Left lung (tissue), 10 donors: ENCODE data around the gene RPTOR. TPM values are rescaled to one million over a fixed set of nuclear protein-coding genes. Genes with fewer than 3 reads are reported as not detected.
"Not testable (repeated sequence)": the region's sequence is repeated elsewhere in the genome, so short reads cannot be mapped to it uniquely, and the experiment has no call there.

Experiments used
- ATAC-seq: fragments of 200-7000 bp; cut with Tn5 transposase; one replicate; pipeline ENCODE4 v1.9.1; 2020; ENCODE audit warnings: moderate library complexity
- DNase-seq, 4 donors: peaks; one replicate each; pipeline ENCODE4 v3.0.0-alpha.2; 2013 to 2020
- H3K27ac ChIP-seq, 2 donors: fragments of 200-600 bp; sonication (generic) in 1 of 2; one replicate each; pipeline versions ENCODE4 v1.5.0 to v1.8.0; 2020 to 2021
- H3K27me3 ChIP-seq, 2 donors: fragments of 200-600 bp; sonication (generic) in 1 of 2; one replicate each; pipeline versions ENCODE4 v1.5.0 to v1.8.0; 2020 to 2021
- H3K36me3 ChIP-seq, 2 donors: fragments of 200-600 bp; sonication (generic) in 1 of 2; one replicate each; pipeline versions ENCODE4 v1.5.0 to v1.8.0; 2020 to 2021
- H3K4me1 ChIP-seq, 2 donors: fragments of 200-600 bp; one replicate each; pipeline ENCODE4 v1.8.0; 2021
- H3K4me3 ChIP-seq, 2 donors: fragments of 200-600 bp; sonication (generic) in 1 of 2; one replicate each; pipeline versions ENCODE4 v1.5.0 to v1.8.0; 2020 to 2021; ENCODE audit warnings: mild to moderate bottlenecking in 1 of 2
- H3K9me3 ChIP-seq, 2 donors: fragments of 200-600 bp; sonication (generic) in 1 of 2; one replicate each; pipeline versions ENCODE4 v1.5.0 to v1.8.0; 2020 to 2021
- intact Hi-C, 2 donors: fragments of 100-400 bp; cut with DNase I; formaldehyde crosslinking; loops; one replicate each; pipeline versions ENCODE4 v1.11.2 to v1.14.2; 2022
- polyA plus RNA-seq, 6 donors: library from polyadenylated mRNA; unstranded; fragments of 120-200 nt; gene quantifications; one replicate each; pipeline ENCODE4 v1.2.1, GENCODE V29; 2013; ENCODE audit not compliant: insufficient read length in 6 of 6
- total RNA-seq, 2 donors: library from RNA; stranded (reverse); fragmentation: NEBNext Ultra II Directional; extraction: Animal tissue kit (Norgen Biotek cat#: 25700); gene quantifications; one replicate each; pipeline ENCODE4 v1.2.1, GENCODE V29; 2021
- TF ChIP-seq, protein P1 (sequence below), 2 donors: fragments of 200-600 bp; sonication (generic) in 1 of 2; IDR thresholded peaks; one replicate each; pipeline versions ENCODE4 v1.5.0 to v1.8.0; 2021; ENCODE audit warnings: antibody characterized with exemption in 2 of 2
- donor health status: DM: no; HTN: yes; CAD: no.
- donor health status: DM: no; HTN: no; CAD: no.

Gene RPTOR
- total and polyA plus RNA-seq, 8 donors, result 14.2 to 39.2 (median 20.7) TPM

DNA sequence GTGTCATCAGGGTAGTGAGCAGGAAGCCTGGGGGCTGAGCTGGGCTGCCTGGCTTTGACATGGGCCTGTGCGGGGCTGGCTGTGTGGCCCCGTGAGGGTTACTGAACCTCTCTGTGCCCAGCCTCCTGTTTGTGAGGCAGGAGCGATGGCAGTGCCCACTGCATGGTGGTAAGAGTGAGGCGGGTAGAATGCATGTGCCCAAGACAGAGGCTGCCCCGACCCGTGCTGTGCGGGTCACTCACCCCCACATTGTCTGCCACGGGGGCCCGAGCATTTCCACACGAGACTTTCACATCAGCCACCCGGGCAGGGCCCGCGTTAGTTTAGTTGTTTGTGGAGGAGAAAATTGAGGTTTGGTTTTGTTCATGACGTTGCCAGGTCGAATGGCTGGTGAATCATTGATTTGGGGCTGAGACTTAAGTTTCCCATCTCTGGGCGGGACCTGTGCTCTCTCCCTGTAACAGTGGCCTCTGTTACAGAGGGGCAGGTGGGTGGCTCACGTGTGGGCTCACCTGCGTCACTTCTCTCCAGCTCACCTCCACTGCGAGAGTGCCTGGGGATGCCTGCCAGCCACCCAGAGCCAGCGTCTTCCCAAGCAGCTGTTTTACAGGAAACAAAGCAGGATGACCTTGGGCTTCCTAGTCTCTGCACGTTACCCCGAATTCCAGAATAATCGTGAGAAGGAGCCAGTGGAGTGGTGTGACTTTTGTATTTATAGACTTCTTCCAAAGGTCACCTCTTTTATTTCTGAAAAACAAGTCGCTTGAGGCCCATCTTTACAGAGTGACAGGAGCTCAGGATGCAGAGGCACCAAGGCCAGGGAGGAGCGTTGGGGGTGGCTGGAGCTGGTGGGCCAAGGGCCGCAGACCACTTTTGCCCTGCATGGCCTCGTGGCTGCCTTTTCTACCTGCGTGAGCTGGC is 150.6 kb downstream of the RPTOR start:
- H3K4me3 ChIP-seq, result no peak overlapping the region
- H3K27ac ChIP-seq, result no peak overlapping the region
- TF ChIP-seq, protein P1, sequence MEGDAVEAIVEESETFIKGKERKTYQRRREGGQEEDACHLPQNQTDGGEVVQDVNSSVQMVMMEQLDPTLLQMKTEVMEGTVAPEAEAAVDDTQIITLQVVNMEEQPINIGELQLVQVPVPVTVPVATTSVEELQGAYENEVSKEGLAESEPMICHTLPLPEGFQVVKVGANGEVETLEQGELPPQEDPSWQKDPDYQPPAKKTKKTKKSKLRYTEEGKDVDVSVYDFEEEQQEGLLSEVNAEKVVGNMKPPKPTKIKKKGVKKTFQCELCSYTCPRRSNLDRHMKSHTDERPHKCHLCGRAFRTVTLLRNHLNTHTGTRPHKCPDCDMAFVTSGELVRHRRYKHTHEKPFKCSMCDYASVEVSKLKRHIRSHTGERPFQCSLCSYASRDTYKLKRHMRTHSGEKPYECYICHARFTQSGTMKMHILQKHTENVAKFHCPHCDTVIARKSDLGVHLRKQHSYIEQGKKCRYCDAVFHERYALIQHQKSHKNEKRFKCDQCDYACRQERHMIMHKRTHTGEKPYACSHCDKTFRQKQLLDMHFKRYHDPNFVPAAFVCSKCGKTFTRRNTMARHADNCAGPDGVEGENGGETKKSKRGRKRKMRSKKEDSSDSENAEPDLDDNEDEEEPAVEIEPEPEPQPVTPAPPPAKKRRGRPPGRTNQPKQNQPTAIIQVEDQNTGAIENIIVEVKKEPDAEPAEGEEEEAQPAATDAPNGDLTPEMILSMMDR (IDR thresholded peaks at IDR 0.05), result no peak
- H3K9me3 ChIP-seq, result no peaks in the 10 kb centered on the region
- H3K4me1 ChIP-seq, result no peaks in the 10 kb centered on the region
- DNase-seq (no peak), ATAC-seq (no peak)
- H3K27me3 ChIP-seq, result no peaks in the 10 kb centered on the region
- H3K36me3 ChIP-seq, result no peaks in the 10 kb centered on the region
- intact Hi-C loops, result no loop called here

DNA sequence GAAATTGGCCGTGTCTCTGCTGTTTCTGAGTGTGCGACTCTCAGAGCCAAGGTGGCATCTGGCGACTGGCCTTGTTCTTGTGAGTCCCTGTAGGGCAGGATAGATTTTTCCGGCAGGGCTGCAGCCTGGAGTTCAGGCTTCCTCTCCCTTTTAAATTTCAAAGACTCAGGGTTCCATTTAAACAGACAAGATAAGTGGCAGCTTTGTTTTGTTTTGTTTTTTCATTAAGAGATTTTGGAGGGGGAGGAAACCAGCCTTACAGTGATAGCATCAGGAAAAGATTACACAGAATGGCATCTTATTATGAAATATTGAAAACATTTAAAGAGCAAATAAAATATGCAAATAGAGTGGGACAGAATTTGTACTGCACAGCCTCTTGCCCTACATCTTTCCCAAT is 151.3 kb downstream of the RPTOR start:
- DNase-seq (no peak), ATAC-seq (no peak)
- H3K27ac ChIP-seq, result no peak overlapping the region
- TF ChIP-seq, protein P1 (IDR thresholded peaks at IDR 0.05), result no peak
- no peaks in the 10 kb centered on the region for H3K9me3 ChIP-seq
- intact Hi-C loops, result no loop called here
- H3K4me1 ChIP-seq, result no peaks in the 10 kb centered on the region
- no peaks in the 10 kb centered on the region for H3K27me3 ChIP-seq
- no peak overlapping the region for H3K4me3 ChIP-seq
- H3K36me3 ChIP-seq, result no peaks in the 10 kb centered on the region

DNA sequence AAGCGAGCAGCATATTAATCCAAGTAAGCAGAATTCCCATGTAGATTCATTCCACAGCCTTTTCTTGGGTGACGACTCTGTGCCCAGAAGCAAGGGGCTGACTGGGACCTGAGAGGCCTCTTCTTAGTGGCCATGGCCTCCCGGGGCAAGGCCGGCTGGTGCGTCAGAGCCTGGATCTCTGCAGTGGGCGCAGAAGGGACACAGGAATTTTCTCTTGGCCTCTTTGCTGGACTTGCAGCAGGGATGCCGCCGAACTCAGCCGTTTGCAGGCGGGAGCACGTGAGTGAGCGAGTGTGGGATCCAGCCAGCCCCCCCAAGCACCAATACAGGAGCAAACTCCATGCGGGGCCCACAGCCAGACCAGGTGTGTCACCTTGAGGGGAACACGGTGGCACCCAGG is 151.8 kb downstream of the RPTOR start:
- no peaks in the 10 kb centered on the region for H3K4me1 ChIP-seq
- no peaks in the 10 kb centered on the region for H3K36me3 ChIP-seq
- H3K27me3 ChIP-seq, result no peaks in the 10 kb centered on the region
- no peak for ATAC-seq
- H3K4me3 ChIP-seq, result no peak overlapping the region
- intact Hi-C loops, result no loop called here
- TF ChIP-seq, protein P1 (IDR thresholded peaks at IDR 0.05), result no peak
- no peaks in the 10 kb centered on the region for H3K9me3 ChIP-seq
- no peak for DNase-seq
- H3K27ac ChIP-seq, result no peak overlapping the region

DNA sequence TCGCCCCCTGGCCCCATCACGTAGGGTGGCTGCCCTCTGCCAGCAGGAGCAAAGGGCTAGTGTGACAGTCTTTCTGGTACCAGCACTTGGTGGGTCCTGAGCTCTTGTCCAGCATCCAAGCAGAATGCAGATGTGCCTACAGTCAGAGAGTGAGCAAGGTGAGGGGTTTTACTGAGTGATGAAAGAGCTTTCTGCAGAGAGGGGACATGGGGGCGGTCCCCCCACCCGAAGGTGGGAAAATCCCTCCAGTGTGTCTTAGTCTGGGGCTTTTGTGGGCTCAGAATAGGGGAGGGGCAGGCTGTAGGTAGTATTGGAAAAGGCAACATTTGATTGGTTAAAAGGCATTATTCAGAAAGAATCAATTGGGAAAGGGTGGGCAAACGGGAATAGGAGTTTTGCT is 152.3 kb downstream of the RPTOR start:
- TF ChIP-seq, protein P1 (IDR thresholded peaks at IDR 0.05), result no peak
- intact Hi-C loops, result no loop called here
- H3K36me3 ChIP-seq, result no peaks in the 10 kb centered on the region

DNA sequence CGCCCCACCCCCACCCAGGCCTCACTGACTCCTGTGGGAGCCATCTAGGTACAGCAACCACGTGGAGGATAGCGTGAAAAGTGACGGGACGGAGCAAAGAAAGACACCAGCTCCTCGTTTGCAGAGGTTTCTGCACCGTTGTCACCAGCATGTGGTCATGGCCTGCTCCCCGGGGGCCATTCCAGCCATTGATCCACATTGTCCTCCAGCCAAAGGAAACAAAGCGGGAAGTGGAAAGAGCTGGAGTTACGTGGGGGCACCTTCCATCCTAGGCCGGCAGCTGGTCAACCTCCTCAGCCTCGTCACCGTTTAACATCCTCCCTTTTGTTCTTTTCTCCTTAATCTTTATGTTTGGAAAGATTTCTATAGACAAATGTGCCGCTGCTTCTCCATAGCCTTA is 153.7 kb downstream of the RPTOR start:
- DNase-seq (no peak), ATAC-seq (no peak)
- TF ChIP-seq, protein P1 (IDR thresholded peaks at IDR 0.05), result no peak
- Histone ChIP-seq H3K27me3 (no peaks in the 10 kb centered on the region), H3K36me3 (no peaks in the 10 kb centered on the region), H3K4me1 (no peaks in the 10 kb centered on the region), H3K9me3 (no peaks in the 10 kb centered on the region), H3K4me3 (no peak overlapping the region), H3K27ac (no peak overlapping the region)
- intact Hi-C loops, result no loop called here

More for the DNA sequence above, 152.3 kb downstream of the RPTOR start:
- no peaks in the 10 kb centered on the region for H3K9me3 ChIP-seq
- no peak overlapping the region for H3K4me3 ChIP-seq
- no peak overlapping the region for H3K27ac ChIP-seq
- no peak for DNase-seq
- no peaks in the 10 kb centered on the region for H3K27me3 ChIP-seq
- H3K4me1 ChIP-seq, result no peaks in the 10 kb centered on the region
- ATAC-seq, result no peak

DNA sequence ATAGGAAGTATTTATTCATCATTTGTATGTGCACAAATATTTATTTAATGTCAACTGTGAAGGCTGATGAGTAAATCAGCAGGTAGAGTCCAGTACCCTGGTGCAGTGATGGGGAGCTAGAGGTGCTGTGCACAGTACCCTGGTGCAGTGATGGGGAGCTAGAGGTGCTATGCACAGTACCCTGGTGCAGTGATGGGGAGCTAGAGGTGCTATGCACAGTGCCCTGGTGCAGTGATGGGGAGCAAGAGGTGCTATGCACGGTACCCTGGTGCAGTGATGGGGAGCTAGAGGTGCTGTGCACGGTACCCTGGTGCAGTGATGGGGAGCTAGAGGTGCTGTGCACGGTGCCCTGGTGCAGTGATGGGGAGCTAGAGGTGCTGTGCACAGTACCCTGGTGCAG is 154.6 kb downstream of the RPTOR start:
- H3K4me1 ChIP-seq, ATAC-seq, H3K9me3 ChIP-seq, DNase-seq, H3K4me3 ChIP-seq, intact Hi-C loops, H3K27ac ChIP-seq, H3K27me3 ChIP-seq, H3K36me3 ChIP-seq: not testable (repeated sequence)
